ENCODE measurements around the gene CDH11.

CDH11 gene

DNA sequence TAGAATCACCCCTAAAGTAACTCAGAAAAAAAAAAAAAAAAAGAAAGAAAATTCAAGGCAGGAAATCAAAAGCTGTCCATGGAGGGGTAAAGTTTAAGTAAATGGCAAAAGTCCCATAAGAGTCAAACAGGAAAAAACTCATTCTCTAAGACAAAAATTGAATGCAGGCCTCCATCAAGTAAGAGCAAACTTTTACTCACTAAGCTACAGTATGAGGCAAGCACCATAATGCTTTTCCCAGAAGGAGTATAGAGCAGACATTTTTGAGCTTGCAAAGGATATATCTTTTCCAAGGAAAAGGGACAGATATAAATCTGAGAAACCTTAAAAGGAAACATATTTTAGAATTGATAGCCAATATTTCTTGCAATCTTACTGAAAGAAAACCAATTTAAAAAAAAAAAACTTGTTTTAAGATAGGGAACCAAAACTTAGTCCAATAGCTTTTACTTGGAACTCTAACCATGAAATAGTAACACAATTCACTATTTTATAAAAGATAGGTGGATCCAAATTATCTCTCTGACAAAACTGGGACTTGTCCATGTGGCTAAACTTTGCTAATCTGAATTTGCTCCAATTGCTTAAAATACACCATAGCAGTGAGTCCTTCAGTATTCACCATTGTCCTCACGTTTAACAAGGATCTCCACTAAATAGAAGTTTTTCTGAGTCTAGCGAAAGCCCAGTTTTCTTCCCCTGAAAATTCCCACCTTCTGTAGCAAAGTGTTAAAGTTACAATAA is 99.8 kb downstream of the CDH11 start:
- DNase-seq, result no peak

DNA sequence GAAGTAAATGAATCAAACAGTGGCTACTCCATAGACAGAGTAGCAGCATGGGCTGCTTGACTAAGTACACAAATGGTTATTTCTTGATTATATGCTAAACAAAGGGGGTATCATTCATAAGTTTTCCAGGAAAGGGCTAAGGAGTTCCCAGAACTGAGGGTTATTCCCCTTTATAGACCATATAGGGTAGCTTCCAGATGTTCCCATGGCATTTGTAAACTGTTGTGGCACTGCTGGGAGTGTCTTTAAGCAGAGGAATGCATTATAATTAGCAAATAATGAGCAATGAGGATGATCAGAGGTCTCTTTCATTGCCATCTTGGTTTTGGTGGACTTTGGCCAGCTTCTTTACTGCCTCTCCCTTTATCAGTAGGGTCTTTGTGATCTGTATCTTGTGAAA is 105.1 kb downstream of the CDH11 start:
- no peak for DNase-seq

DNA sequence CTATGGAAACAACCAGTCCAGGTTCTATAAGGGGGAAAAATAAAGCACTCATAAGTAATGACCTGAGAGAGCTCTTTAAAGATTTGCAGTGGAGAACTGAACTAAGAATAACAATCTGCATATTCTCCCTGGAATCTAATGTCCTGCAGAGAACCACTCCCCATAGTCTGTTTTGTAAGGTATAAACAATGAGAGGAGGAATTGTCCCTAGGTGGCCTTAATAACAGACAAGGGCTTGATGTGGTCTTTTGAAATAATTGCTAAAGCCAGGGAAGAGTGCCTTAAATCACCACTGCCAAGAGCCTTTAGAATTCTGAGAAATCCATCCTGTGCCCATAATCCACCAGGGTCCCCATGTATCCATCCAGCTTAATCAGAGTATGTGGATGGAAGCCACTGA is 106.3 kb downstream of the CDH11 start:
- DNase-seq, result no peak

DNA sequence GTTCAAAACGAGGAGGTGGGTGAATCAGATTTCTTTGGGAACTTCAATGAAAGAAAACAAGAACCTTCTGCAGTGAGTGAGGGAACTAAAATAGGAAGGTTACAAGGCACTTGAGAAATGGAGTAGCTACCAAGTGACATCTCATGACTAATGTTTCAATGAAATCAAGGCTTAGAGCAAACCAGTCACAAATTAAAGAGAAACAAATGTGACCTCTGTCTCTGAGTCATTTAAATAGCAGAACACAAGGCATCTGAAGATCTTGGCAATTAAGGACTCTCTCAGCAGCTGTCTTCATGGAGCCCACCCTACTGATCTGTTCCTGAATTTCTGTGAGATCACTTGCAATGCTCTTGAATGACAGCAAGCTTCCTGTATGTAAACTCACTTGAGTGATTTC is 109.5 kb downstream of the CDH11 start:
- DNase-seq, result no peak

DNA sequence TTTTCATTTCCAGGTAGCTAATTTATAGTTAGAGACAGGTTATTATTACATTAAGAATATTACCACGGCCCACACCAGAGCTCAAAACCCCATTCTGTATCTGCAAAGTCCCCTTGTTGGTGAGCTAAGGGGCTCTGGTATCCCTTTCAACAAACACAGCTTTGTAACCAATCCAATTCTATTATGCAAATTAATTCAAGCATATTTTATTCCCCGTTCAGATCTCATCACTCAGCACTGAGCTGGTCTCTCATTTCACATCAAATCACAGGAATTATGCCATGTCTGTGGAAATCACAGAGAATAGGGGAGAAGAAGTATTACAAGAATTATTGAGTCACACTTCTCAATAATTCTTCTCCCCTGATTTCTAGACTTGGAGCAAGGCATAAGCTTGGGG is 111.7 kb downstream of the CDH11 start:
- DNase-seq, result no peak

DNA sequence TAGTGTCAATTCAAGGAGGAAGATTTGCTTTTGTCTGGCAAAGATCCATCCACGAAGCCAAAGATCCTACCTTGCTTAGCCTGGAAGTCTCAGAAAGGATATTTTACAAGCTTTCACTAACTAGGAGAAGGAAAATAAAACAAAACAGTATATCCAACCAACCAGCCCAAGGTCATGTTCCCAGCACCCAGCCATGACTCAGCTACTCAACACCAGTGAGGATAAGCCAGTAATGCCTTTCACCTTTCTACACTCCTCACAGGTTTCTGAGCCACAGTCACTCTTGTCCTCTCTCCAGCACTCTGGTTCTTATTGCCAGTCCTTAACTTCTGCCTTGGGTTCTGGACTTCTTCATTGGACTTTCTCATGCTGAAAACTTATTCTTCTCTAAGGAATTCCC is 116.2 kb downstream of the CDH11 start:
- no peak for DNase-seq

DNA sequence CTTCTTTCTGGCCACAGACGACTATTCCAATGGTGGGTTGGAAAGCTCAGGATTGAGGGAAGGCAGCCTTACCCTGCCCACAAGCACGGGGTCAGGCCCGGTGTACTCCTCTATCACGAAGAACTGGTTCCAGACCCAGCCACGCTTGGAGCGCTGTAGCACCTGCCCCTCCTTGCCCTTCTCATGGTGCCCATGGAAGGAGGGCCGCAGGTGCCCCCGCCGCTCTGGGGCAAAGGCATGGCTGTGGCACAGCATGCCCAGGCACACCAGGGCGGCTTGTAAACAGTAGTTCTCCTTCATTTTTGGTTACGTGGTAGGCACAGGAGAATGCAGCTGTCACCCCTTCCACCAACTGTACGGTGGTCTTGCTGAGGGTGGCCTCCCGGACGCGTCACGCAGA is 117.3 kb downstream of the CDH11 start:
- no peak for DNase-seq

DNA sequence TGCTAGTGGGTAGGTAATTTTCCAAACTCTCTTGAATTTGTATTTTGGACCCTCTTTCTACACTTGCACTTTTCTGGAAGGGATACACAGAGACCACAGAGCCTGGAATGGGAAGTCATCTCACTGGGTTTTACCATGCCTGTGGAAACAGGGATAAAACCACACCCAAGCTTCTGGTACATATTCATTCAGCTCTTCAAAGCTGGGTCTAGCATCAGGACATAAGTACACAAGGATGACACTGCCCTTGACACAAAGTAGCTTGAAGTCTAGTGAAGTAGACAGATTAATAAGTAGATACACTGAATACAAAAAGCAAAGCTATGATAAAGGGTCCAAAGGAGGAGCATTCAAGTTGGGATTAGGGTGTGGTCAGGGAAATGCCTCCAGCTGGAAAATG is 118.2 kb downstream of the CDH11 start:
- no peak for DNase-seq

DNA sequence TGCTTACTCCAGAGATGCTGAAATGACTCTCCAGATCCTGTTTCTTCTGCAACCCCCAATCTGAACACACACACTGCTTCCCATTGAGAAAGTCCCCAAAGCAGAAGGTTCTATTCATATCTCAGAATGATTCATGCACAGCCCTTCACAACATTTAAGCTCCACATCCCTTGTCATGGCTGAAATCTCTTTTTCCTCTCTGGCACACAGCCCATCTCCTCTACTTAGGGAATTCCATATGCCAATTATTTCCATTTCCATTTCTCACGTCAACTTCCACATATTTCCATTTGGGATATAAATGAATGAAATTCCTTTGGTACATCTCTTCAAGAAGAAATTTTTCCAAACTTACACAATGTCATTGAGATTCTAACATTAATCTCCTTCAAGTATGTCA is 119.6 kb downstream of the CDH11 start:
- no peak for DNase-seq

DNA sequence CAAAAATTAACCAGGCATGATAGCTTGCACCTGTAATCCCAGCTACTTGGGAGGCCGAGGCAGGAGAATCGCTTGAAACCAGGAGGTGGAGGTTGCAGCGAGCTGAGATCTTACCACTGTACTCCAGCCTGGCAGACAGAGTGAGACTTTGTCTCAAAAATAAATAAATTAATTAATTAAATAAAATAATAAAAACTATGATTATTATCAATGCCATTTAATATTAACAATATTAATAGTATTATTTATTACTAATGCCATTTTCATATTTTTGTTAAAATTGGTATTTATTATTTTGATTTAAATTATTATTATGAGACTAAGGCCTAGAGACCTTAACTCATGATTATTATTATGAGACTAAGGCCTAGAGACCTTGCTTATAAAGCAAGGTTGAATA is 121.2 kb downstream of the CDH11 start:
- DNase-seq, result no peak

DNA sequence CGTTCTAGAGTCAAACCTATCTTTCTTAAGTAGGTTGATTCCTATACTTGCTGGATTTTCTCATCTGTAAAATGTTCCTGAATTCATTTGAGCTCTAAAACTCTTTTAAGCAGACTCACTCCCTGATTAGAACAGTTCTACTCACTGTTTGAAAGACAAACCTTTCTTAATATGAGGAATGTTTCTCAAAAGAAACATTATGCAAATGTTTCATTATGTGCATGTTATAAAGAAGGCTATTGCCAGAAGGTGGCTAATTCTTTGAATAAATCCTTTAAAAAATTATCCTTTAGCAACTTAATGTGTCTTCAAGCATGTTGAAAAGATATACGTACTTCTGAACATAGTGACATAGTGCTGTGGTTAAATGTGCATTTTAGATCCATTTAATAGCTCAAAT is 124.1 kb downstream of the CDH11 start:
- DNase-seq, result no peak

DNA sequence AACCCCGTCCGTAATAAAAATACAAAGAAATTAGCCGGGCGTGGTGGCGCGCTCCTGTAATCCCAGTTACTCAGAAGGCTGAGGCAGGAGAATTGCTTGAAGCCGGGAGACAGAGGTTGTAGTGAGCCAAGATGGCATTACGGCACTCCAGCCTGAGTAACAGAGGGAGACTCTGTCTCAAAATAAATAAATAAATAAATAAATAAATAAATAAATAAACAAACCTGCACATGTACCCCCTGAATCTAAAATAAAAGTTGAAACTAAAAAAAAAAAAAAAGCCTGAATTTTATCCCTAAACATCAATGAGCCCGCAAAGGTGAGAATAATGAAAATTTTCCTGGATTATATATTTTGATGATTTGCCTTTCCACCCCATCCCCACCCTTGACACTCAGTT is 124.7 kb downstream of the CDH11 start:
- DNase-seq, result no peak

DNA sequence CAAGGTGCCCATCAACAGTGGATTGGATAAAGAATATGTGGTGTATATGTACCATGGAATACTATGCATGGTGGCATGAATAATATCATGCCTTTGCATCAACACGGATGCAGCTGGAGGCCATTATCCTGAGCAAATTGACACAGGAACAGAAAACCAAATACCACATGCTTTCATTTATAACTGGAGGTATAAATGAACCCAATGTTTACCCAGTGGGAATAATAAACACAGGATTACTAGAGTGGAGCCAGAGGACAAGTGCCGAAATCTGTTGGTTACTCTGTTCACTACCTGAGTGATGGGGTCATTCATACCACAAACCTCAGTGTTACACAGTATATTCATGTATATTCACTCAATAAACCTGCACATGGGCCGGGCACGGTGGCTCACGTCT is 125.2 kb downstream of the CDH11 start:
- peak; percentile 14 for DNase-seq

DNA sequence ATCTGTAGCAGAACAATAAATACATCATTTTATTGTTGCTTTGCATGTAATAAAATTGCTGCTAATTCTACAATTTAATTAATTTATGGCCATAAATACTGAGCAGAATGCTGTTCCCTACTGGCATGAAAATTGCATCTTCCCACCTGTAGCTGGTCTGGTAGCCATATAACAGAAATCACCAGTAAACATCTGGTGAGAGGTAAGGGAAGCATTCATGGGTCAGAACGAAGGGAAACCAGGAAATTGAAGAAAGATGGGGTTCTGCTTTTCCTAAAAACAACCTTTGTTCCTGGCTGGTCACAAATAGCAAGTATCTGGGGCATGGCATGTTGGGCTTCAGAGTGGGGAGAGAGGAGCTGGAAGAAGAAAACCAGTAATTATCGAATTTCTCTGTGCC is 128.4 kb downstream of the CDH11 start:
- no peak for DNase-seq

DNA sequence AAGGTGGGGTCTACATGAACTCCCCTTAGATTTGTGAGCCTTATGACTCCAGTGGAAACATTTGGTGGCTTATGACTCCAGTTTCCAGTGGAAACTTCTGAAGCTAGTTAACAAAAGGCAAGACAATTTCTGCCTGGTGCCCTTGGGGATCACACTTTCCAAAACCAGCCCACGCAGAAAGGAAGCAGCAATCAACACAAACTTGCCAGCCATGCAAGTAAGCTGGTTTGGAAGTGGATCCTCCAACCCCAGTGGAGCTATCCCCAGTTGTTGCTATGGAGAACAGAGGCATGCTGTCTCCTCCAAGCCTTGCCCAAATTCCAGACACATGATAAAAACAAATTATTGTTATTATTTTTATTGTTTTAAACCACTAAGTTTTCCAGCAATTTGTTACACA is 130.9 kb downstream of the CDH11 start:
- DNase-seq, result no peak

DNA sequence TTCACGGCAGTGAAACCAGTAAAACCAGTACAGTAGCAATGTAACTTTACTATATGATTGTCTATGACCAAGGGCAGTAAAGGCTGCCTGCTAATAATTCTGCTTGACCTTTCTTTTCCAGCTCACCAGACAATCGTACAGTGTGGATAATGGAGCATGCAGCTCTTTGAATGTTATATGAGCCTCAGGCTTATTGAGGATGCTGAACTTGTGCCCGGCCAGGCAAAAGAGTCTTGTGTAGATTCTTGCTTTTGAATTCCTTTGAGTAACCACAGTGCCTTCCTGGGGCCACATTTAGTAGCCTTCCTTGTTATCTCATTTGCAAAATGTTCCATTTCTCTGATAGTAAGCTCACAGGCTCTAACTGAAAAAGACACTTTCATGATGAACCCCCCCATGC is 131.8 kb downstream of the CDH11 start:
- no peak for DNase-seq

DNA sequence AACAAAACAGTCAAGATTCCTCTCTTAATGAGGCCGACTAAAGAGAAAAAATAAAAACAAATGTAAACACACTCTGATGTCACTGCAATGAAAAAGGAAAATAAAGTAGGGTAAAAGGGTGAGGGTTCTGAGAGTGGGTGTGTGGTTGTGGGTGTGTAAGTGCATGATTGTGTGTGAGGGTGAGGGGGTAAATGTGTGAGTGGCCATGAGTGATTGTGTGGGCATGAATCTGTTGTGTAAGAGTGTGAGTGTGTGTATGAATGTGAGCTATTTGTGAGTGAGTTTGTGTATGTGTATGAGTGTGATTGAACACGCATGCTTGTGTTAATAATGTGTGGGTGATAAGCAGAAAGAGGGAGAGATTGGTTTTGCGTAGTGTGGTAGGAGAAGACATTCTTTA is 132.8 kb downstream of the CDH11 start:
- no peak for DNase-seq

DNA sequence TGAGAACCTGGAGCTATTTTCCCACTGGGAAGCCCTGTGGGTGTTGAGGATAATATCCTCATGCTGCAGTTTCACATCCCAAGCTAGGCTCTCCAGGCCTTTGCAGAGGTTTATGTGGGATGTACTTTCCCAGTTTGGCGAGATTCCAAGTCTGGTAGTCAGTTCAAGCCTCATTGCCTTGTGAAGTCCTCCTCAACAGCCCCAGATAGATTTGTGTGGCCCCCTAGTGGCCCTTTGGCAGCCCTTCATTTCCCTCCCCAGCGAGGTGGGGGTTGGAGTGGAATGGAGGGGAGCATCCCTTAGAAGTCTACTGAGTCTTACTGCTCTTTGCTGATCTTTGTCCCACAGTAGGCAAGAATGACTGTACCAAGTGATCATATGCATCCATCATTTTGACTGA is 137.9 kb downstream of the CDH11 start:
- DNase-seq, result peak; percentile 3

DNA sequence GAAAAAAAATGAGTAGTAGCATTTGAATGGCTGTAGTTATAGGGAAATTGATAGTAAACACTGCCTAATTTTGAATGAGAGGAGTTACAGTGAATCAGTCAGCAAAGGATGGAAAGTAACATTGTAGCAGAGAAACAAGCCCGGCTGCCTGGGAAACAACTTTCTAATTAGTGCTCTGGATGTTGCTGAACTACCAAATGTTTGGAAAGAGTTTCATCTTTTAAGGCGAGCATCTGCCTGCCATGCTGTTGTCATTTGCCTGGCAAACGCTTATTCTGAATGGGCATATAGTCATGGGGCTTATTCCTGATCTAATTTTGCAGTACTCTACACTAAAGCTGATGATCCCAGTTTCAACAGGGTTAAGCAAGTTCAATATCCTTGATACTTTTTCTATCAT is 138.6 kb downstream of the CDH11 start:
- DNase-seq, result no peak

DNA sequence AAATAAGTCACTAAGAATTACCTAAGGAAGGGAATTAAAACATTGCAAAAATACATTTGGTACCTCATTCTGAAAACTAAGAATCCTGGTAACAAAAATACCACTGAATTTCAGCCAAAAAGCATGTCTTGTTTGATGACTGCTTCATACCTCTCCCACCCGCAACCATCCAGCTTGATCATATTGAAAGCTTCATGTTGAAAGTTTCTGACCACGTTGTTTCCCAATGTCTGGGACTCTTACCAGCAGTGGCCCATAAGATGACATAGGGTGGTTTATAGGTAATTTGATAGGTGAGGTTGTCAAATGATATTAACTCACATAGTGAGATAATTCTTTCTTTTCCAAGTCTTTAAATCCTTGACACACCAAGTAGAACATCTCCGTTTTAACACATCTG is 139.3 kb downstream of the CDH11 start:
- no peak for DNase-seq

DNA sequence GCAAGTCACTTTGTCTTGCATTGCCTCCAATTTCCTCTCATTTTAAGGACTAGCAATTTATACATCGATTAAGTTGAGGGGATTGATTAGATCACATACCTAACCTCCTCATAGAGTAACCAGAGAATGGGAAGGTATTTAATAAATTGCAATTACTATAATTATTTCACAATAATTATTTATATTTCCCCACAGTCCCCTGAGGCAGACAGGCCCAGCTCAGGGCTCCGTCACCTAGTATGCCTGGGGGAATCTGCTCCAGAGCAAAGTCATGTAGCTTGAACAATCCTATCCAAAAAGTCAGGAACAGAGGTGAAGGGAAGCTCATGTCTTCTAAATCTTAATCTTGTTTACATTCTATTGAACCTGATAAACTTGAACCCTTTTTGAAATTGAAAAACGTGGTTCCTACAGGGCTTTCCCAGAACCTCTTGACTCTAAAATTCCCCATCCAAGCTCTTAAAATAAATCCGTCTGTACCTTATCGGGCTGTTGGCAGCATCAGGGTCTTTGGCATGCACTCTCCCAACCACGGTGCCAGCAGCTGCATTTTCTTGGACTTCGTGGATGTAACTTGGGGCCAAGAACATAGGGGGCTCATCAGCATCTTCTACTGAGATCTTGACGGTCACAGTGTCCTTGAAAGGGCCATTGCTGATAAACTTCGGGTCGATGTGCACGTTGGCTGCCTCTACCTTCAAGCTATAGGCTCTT is 140.1 kb downstream of the CDH11 start:
- no peak for DNase-seq

DNA sequence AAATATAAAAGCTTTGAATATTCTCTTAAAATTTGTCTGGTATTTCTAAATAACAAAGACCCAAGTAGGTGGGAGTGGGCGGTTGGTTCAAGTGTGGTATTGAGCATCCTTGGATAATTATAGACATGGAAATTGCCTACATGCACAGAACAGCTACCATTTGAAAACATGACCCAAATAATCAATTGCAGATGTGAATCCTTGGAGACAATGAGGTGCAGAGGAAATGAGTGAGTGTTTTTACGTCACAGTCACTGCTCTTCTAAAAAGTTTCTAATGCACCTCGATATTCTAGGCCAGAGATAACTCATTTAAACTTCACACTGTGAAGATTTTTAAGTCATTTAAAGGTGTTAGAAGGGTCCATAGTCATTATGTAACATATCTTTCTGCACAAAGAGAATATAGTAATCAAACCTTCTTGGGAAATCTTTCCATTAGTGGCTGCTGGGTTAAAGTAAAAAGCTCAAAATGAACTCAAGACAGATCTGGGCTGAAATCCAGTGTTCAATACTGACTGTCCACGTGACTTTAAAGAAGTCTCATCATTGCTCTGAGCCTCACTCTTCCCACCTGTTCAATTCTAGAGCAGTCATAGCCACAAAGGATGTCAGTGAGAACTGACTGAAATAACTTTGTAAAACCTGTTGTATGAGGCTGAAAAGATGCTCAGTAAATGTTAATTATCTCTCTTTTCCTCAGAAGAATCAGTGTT is 144.5 kb downstream of the CDH11 start:
- no peak for DNase-seq

DNA sequence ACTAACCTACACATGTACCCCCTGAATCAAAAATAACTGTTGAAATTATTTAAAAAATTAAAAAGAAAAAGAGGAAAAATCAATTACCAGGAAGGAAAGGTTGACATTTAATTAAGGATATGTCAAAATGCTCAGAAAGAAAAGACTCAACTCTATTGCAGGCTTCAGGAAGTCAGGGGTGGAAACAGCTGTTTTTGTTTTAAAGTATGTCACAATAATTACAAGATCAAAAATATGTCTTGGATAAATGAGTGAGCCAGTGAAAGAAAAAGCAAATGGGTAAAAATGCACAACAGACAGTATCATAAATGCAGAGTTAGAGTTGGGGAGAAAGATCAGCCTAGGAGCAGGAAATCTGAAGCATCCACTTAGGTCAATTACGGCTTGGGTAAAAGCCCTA is 146.0 kb downstream of the CDH11 start:
- no peak for DNase-seq

DNA sequence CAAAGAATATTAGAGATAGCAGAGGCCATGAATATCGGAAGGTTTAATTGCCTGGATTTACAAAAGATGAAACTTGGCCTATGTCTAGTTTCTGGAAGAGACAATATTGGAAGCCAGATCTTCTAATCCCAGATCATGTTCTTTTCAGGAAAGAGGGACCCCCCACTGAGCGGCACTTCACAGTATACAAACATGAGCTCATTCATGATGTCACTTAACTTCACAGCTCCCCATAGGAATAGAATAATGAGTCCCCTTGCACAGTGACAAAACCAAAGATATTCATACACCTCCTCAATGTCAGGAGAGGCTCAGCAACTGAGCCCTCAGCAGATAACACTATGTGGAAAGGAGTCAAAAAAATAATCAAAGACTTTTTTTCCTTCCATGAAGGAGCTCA is 147.5 kb downstream of the CDH11 start:
- no peak for DNase-seq

Data from NCI-H526 treated with DMSO at 0.1 percent for 48 hours (cell line).